ENCODE data around the gene HNRNPDL.

HNRNPDL gene

DNA sequence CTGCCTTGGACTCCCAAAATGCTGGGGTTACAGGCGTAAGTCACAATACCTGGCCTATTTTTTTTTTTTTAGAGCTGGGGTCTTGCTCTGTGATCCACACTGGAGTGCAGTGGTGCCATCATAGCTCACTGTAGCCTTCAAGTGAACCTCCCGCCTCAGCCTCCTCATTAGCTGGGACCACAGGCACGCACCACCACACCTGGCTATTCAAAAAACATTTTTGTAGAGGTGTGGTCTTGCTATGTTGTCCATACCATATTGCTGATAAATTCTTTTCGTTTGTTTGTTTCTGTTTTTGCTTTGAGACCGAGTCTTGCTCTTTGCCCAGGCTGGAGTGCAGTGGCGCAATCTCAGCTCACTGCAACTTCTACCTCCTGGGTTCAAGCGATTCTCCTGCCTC is 21.8 kb upstream of the HNRNPDL start:
- peaks cover 76% of the 10 kb centered on the region for H3K36me3 ChIP-seq (replicated peaks)
- DNase-seq (ENCODE audit: low spot score in 2 of 2): no peak
- H3K9me3 ChIP-seq: no peaks in the 10 kb centered on the region
- 0 out of 2 replicates have a peak, but pooled peaks cover 2% of the 10 kb centered on the region for H3K27me3 ChIP-seq (ENCODE audit: low read depth)
- peaks cover 7% of the 10 kb centered on the region for H3K4me1 ChIP-seq
- H3K4me3 ChIP-seq: no peak overlapping the region
- in situ Hi-C loops (cut with MboI; ENCODE audit: low sequenced_read_pairs): loop anchor here (25.0 kb wide), 2 partner anchors 410 to 810 kb away; no protein-coding TSS in a partner anchor

DNA sequence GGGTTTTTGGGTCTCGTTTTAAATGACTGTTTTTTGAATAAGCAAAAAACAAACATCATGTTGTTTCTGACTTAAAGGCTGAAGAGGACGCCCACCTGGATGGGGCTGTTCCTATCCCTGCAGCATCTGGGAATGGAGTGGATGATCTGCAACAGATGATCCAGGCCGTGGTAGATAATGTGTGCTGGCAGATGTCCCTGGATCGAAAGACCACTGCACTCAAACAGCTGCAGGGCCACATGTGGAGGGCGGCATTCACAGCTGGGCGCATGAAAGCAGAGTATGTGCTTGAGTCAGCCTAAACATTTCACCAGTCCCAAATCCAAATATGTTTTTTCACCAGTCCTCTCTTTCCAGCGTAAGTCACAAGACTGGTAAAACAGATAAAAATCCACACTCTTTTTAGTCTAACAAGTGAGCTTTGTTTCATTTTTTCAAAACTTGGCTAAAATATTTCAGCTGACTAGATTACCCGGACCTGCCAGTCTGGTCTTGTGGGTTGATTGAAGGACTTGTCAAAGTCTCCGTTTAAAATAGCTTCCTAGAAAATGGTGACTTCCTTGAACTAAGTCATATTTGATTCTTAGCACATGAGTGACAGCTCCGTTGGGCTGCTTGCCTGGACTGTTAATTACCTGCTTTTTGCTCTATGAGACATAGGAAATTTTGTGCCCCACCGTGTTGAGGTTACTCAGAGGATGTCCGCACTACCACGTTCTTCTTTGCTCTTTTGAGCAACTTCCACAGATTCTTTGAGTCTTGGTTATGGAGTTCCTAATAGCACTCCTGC is 20.9 kb upstream of the HNRNPDL start:
- Histone ChIP-seq H3K4me3 (no peak overlapping the region), H3K36me3 (replicated peaks) (peaks cover 68% of the 10 kb centered on the region), H3K27me3 (ENCODE audit: low read depth) (0 out of 2 replicates have a peak, but pooled peaks cover 2% of the 10 kb centered on the region), H3K9me3 (no peaks in the 10 kb centered on the region), H3K4me1 (peaks cover 10% of the 10 kb centered on the region)
- DNase-seq (ENCODE audit: low spot score in 2 of 2): no peak
- in situ Hi-C loops (cut with MboI; ENCODE audit: low sequenced_read_pairs): loop anchor here (25.0 kb wide), 2 partner anchors 411 to 811 kb away; no protein-coding TSS in a partner anchor

DNA sequence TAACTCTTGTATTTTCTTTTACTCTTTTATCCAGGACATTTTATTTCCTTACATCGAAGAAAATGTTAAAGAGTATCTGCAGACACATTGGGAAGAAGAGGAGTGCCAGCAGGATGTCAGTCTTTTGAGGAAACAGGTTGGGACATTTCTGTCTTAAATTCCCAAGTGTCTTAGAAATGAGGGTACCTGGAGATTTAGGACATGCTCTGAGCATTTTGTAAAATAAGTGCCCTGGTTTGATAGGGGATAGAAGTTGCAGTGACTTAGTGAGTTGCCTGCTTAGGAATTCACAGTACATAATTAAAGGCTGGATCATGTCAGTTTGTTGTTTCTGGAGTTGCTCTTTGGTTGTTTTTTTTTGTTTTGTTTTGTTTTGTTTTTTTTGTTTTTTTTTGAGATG is 17.6 kb upstream of the HNRNPDL start:
- in situ Hi-C loops (cut with MboI; ENCODE audit: low sequenced_read_pairs): no loop called here
- Histone ChIP-seq H3K4me1 (peaks cover 10% of the 10 kb centered on the region), H3K36me3 (replicated peaks) (peaks cover 46% of the 10 kb centered on the region), H3K9me3 (no peaks in the 10 kb centered on the region), H3K27me3 (ENCODE audit: low read depth) (no peaks in the 10 kb centered on the region), H3K4me3 (no peak overlapping the region)
- no peak for DNase-seq (ENCODE audit: low spot score in 2 of 2)

DNA sequence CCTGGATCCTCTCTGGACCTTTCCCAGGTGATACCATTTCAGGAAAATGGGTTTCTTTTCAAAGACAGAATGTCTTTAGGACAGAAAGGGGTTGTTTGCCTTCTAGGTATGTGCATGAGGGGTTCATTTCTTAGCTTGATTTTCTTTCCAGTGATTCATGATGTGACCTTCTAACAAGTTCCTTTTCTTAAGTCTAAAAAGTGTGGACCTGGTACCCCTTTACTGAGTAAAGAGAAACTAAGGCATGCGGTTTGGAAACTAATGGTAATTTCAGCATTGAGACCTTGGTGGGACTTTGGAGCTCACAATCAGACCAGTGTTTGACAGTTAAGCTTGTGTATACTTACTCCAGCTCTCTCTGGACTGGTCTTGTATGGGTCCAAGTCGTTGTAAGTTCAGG is 8.8 kb upstream of the HNRNPDL start:
- Histone ChIP-seq H3K4me1 (peaks cover 3% of the 10 kb centered on the region; the same call in 1 of the 2 replicates), H3K4me3 (no peak overlapping the region), H3K9me3 (no peaks in the 10 kb centered on the region), H3K27me3 (ENCODE audit: low read depth) (no peaks in the 10 kb centered on the region), H3K36me3 (replicated peaks) (peaks cover 10% of the 10 kb centered on the region)
- no peak for DNase-seq (ENCODE audit: low spot score in 2 of 2)
- in situ Hi-C loops (cut with MboI; ENCODE audit: low sequenced_read_pairs): no loop called here

DNA sequence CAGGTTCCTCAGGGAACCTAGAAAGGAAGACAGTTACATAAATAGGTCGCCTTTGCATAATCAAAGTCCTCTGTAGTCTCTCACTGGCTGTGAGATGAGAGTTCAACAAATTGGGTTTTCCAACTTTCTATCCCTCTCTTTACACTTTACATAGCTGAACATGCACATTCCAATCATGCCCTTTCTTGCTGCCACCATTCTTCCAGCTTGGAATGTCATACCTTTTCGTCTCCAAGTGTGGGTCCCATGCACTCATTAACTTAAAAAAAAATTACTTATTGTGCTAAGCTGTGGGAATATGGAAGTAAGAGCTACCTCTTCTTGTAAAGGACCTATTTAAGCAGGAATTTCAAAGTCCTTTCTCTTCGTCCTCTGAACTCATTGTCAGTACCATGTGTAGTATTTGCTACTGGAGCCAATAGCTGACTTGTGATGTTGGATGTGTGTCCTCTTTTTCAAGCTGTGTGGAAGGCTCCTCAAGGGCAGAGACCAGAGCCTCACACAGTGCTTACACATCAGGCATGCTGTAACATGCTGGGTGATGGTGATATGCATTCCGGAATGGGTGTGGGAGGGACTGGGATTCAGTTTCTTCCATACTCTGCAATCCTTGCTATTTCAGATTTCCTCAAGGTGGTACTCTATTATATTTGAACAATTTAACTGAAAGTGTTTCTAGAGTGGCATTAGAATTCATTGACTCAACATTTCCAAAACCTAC is 7.2 kb upstream of the HNRNPDL start:
- in situ Hi-C loops (cut with MboI; ENCODE audit: low sequenced_read_pairs): no loop called here
- peaks cover 13% of the 10 kb centered on the region for H3K36me3 ChIP-seq (replicated peaks)
- no peaks in the 10 kb centered on the region for H3K27me3 ChIP-seq (ENCODE audit: low read depth)
- H3K4me3 ChIP-seq: no peak overlapping the region
- peaks cover 4% of the 10 kb centered on the region for H3K4me1 ChIP-seq
- no peak for DNase-seq (ENCODE audit: low spot score in 2 of 2)
- H3K9me3 ChIP-seq: no peaks in the 10 kb centered on the region

DNA sequence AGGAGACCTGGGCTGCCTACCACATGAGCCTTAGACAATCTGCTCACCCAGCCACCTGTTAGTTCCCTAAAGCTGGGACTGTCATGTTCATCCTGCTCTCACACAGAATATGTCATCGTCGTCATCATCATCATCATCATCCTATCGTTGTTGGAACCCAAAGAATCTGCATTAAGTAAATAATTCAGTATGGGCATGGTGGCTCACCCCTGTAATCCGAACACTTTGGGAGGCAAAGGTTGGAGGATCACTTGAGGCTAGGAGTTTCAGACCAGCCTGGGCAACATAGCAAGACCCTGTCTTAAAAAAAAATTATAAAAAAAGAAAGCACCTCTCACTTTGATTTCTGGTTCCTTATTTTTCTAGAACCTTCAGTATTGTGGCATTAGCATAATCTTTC is 6.5 kb upstream of the HNRNPDL start:
- no peaks in the 10 kb centered on the region for H3K27me3 ChIP-seq (ENCODE audit: low read depth)
- H3K9me3 ChIP-seq: no peaks in the 10 kb centered on the region
- no peak overlapping the region for H3K4me3 ChIP-seq
- peaks cover 10% of the 10 kb centered on the region for H3K4me1 ChIP-seq
- in situ Hi-C loops (cut with MboI; ENCODE audit: low sequenced_read_pairs): no loop called here
- DNase-seq (ENCODE audit: low spot score in 2 of 2): no peak
- H3K36me3 ChIP-seq (replicated peaks): peaks cover 13% of the 10 kb centered on the region

DNA sequence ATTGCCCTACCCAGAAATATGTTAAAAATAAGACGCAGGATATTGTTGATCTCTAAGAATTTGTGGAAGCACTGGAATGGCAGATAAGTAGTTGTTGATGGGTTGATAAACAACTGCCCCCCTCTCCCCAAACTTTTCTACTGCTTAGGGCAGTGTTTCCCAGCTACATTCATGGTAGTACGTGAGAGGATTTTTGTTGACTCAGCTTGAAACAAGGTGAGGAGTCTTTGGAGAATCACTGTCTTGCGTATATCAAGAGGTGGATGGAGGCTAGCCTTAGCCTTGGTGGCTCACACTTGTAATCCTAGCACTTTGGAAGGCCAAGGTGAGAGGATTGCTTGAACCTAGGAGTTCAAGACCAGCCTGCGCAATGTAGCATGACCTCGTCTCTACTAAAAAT is 5.9 kb upstream of the HNRNPDL start:
- Histone ChIP-seq H3K4me1 (peaks cover 10% of the 10 kb centered on the region), H3K4me3 (no peak overlapping the region), H3K9me3 (no peaks in the 10 kb centered on the region), H3K27me3 (ENCODE audit: low read depth) (no peaks in the 10 kb centered on the region), H3K36me3 (replicated peaks) (peaks cover 13% of the 10 kb centered on the region)
- no peak for DNase-seq (ENCODE audit: low spot score in 2 of 2)
- in situ Hi-C loops (cut with MboI; ENCODE audit: low sequenced_read_pairs): no loop called here

DNA sequence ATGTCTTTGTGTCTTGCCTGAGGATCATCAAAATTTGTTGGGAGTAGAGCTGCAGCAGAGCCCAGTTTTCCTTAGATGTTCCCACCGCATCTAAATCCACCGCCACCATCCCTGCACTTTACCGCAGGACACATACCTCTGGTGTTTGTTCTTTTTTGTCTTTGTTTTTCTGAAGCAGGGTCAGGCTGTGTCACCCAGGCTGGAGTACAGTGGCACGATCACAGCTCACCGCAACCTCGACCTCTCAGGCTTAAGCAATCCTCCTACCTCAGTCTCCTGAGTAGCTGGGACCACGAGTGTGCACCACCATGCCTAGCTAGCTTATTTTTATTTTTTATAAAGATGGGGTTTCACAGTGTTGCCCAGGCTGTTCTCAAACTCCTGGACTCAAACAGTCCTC is 4.7 kb upstream of the HNRNPDL start:
- H3K27me3 ChIP-seq (ENCODE audit: low read depth): no peaks in the 10 kb centered on the region
- H3K36me3 ChIP-seq (replicated peaks): peaks cover 13% of the 10 kb centered on the region
- H3K9me3 ChIP-seq: no peaks in the 10 kb centered on the region
- in situ Hi-C loops (cut with MboI; ENCODE audit: low sequenced_read_pairs): no loop called here
- peaks cover 10% of the 10 kb centered on the region for H3K4me1 ChIP-seq
- H3K4me3 ChIP-seq: no peak overlapping the region
- no peak for DNase-seq (ENCODE audit: low spot score in 2 of 2)

DNA sequence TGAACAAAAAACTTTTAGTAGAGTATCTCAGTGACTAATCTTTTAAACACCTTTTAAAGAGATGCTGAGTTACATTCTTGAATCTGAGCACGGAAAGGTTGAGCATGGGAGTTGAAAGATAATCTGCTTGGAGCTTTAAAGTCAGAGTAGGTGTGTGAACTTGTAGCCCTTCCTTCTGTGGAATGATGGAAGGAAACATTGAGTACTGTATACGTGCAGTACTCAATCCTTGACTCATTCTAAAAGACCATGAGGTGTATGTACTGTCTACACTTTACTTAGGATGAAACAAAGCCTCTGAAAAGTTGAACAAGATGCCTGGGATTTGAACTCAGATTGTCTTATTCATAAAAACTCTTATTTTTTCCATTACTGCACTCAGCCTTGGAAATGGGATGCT is 3.5 kb upstream of the HNRNPDL start:
- no peaks in the 10 kb centered on the region for H3K9me3 ChIP-seq
- H3K4me3 ChIP-seq: no peak overlapping the region
- in situ Hi-C loops (cut with MboI; ENCODE audit: low sequenced_read_pairs): no loop called here
- DNase-seq (ENCODE audit: low spot score in 2 of 2): no peak
- no peaks in the 10 kb centered on the region for H3K27me3 ChIP-seq (ENCODE audit: low read depth)
- H3K36me3 ChIP-seq (replicated peaks): peaks cover 14% of the 10 kb centered on the region
- peaks cover 10% of the 10 kb centered on the region for H3K4me1 ChIP-seq

DNA sequence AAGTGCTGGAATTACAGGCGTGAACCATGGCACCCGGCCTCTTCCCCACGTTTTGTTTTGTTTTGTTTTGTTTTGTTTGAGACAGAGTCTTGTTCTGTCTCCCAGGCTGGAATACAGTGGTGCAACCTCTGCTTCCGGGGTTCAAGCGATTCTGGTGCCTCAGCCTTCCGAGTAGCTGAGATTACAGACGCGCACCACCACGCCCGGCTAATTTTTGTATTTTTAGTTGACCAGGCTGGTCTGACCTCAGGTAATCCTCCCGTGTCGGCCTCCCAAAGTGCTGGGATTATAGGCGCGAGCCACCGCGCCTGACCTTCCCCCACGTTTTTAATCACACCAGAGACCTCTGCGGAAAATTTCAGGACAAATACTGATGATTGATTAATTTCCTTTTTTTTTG is 2.3 kb upstream of the HNRNPDL start:
- peak in 1 of 2 experiments; percentile 30 for DNase-seq (ENCODE audit: low spot score in 2 of 2)
- H3K9me3 ChIP-seq: no peaks in the 10 kb centered on the region
- H3K36me3 ChIP-seq (replicated peaks): peaks cover 21% of the 10 kb centered on the region
- no peaks in the 10 kb centered on the region for H3K27me3 ChIP-seq (ENCODE audit: low read depth)
- in situ Hi-C loops (cut with MboI; ENCODE audit: low sequenced_read_pairs): no loop called here
- H3K4me3 ChIP-seq: peak overlapping the region; percentile 90
- peaks cover 10% of the 10 kb centered on the region for H3K4me1 ChIP-seq

DNA sequence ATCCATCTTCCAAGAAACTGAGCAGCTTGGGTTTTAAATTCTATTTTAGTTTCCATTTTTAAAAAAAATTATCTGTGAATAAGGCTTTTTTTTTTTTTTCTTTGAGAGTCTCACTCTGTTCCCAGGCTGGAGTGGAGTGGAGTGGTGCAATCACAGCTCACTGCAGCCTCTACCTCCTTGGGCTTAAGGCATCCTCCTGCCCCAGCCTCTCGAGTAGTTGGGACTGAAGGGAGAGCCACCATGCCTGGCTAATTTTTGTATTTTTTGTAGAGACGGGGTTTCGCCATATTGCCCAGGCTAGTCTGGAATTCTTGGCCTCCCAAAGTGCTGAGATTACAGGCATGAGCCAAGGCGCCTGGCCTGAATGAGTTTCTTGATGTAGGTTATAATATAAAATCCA is 1.6 kb upstream of the HNRNPDL start:
- Histone ChIP-seq H3K4me3 (peak overlapping the region; percentile 90), H3K36me3 (replicated peaks) (peaks cover 29% of the 10 kb centered on the region), H3K27me3 (ENCODE audit: low read depth) (no peaks in the 10 kb centered on the region), H3K9me3 (no peaks in the 10 kb centered on the region), H3K4me1 (peaks cover 11% of the 10 kb centered on the region)
- no peak for DNase-seq (ENCODE audit: low spot score in 2 of 2)
- in situ Hi-C loops (cut with MboI; ENCODE audit: low sequenced_read_pairs): no loop called here

DNA sequence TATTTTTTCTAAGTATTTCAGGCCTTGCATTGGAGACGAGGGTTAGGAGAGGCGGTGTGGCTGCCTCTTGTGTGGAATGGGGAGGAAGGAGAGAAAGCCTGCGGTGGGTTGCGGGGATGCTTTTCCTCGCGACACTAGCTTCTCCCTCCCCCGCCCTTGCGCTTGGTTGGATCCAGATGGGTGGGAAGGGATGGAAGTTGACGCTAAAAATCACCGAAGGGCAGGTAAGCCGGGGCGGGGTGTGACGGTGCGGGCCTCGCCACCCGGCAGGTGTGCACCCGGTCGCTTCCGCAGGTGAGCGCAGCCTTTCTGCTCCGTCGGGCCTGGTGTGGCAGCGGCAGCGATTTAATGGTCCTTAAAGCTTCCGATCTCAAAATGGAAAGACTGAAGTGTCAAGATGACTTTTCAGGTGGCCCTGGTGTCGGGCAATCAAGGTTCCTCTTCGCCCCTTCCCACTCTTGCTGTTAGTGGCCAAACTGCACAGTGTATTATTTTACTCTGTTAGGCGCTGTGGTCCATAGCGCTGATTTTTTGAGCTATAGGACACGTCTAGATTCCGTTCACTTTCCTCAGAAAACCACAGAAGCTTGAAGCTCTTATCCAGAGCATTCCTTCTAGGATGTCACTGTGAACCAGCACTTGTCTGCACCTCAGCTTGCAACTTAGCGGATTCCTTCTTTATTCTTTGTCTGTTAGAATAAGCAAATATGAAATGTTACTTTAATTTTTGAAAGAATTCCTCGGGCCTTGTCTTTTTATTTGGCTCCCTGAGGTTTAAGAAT is 893 bp upstream of the HNRNPDL start:
- in situ Hi-C loops (cut with MboI; ENCODE audit: low sequenced_read_pairs): no loop called here

DNA sequence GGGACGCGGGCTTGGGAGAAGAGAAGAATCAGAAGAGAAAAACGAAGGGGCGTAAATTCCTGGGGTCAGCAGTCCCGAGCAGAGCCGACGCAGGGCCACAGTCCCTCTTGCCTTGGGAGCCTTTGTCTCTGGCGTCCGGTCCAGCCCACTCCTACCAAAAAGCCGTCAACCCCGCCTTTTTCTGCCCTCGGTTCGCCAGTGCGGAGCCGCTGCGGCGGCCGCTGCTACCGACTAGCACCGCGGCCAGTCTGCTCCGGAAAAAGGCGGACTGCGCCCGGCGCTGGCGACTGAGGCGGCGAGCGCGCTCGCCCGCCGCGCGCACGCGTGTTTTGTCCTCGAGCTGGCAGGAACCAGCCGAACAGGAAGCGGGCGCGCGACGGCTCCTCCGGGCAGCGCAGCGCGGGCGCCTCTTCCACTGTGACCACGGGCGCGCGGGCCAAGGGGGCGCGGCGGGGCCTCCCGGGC is 502 bp downstream of the HNRNPDL start:
- Histone ChIP-seq H3K9me3 (no peaks in the 10 kb centered on the region), H3K36me3 (replicated peaks) (peaks cover 49% of the 10 kb centered on the region), H3K27me3 (ENCODE audit: low read depth) (no peaks in the 10 kb centered on the region), H3K4me3 (peak overlapping the region; percentile 90), H3K4me1 (peaks cover 20% of the 10 kb centered on the region)
- in situ Hi-C loops (cut with MboI; ENCODE audit: low sequenced_read_pairs): no loop called here
- no peak for DNase-seq (ENCODE audit: low spot score in 2 of 2)

More for the DNA sequence above, 893 bp upstream of the HNRNPDL start:
- Histone ChIP-seq H3K27me3 (ENCODE audit: low read depth) (no peaks in the 10 kb centered on the region), H3K9me3 (no peaks in the 10 kb centered on the region), H3K36me3 (replicated peaks) (peaks cover 35% of the 10 kb centered on the region), H3K4me3 (peak overlapping the region; percentile 90), H3K4me1 (peaks cover 17% of the 10 kb centered on the region)
- DNase-seq (ENCODE audit: low spot score in 2 of 2): peak in 1 of 2 experiments; percentile 54
